Cardiac septum (tissue), 1 donor: ENCODE data around the gene LAMC3. TPM values are rescaled to one million over a fixed set of nuclear protein-coding genes. Genes with fewer than 3 reads are reported as not detected.

ENCODE experiments used
- DNase-seq: peaks from one replicate; pipeline ENCODE4 v3.0.0-alpha.2; 2020; ENCODE audit warnings: low spot score
- intact Hi-C: fragments of 100-400 bp; cut with DNase I; formaldehyde crosslinking; loops from one replicate; pipeline ENCODE4 v1.14.0; 2022
- total RNA-seq: library from RNA; stranded (reverse); fragmentation: NEBNext Ultra II Directional; extraction: Animal tissue kit (Norgen Biotek cat#: 25700); gene quantifications from one replicate; pipeline ENCODE4 v1.2.1, GENCODE V29; 2021
- donor health status: DM: no; HTN: no; CAD: no.

Gene LAMC3
- total RNA-seq, 1 donor from 2014 or later: 0.89 TPM

GRCh38 chr9:131122158-131122557 is 113.2 kb downstream of the LAMC3 start:
- no peak for DNase-seq
- intact Hi-C loops: no loop called here

GRCh38 chr9:131125038-131125287 is 116.0 kb downstream of the LAMC3 start:
- DNase-seq: no peak
- intact Hi-C loops: loop anchor here (5.0 kb wide), 1 partner anchor 68 kb away; no protein-coding TSS in a partner anchor

- intact Hi-C loops: loop anchor here (5.0 kb wide), 1 partner anchor 68 kb away; no protein-coding TSS in a partner anchor
- peak; percentile 100 for DNase-seq
Measured at GRCh38 chr9:131125288-131126058, 116.5 kb downstream of the LAMC3 start, which contains the start of gene NUP214. Gene NUP214, plus strand, starts transcription at chr9:131125586. Its CDS starts 119 bp downstream, at chr9:131125705.

- no peak for DNase-seq
- intact Hi-C loops: loop anchor here (5.0 kb wide), 1 partner anchor 69 kb away; no protein-coding TSS in a partner anchor
Measured at GRCh38 chr9:131126059-131126426, 117.1 kb downstream of the LAMC3 start.

GRCh38 chr9:131129183-131129582 is 120.2 kb downstream of the LAMC3 start:
- no peak for DNase-seq
- intact Hi-C loops: loop anchor here (5.0 kb wide), 1 partner anchor 72 kb away; no protein-coding TSS in a partner anchor

- no peak for DNase-seq
- intact Hi-C loops: no loop called here
Measured at GRCh38 chr9:131138676-131139075, 129.7 kb downstream of the LAMC3 start.

- DNase-seq: no peak
Measured at GRCh38 chr9:131140112-131140511, 131.1 kb downstream of the LAMC3 start.

GRCh38 chr9:131140550-131140949 is 131.6 kb downstream of the LAMC3 start:
- no peak for DNase-seq
- intact Hi-C loops: no loop called here

More at GRCh38 chr9:131140112-131140511, 131.1 kb downstream of the LAMC3 start:
- intact Hi-C loops: no loop called here

- no peak for DNase-seq
- intact Hi-C loops: no loop called here
Measured at GRCh38 chr9:131142160-131142559, 133.2 kb downstream of the LAMC3 start.

Other genes with a start within 250 kb of the LAMC3 start
- gene ABL1, start 173.9 kb upstream of the LAMC3 start, total RNA-seq: 38.0 TPM
- not detected for gene QRFP, start 112.4 kb upstream of the LAMC3 start, total RNA-seq
- 0.54 TPM for gene FIBCD1, start 69.9 kb upstream of the LAMC3 start, total RNA-seq
- 11.0 TPM for gene AIF1L, start 87.4 kb downstream of the LAMC3 start, total RNA-seq
- gene NUP214, start 116.4 kb downstream of the LAMC3 start, total RNA-seq: 22.9 TPM